ENCODE measurements around the gene WDR46. TPM values are rescaled to one million over a fixed set of nuclear protein-coding genes. Genes with fewer than 3 reads are reported as not detected.

The WDR46 gene
- 10 to 100 TPM; 50.7 to 80.1 (median 56.4) TPM for polyA plus RNA-seq (ENCODE audit: insufficient read depth in 1 of 5, insufficient read length in 5 of 5, low replicate concordance in 1 of 5)
- long read RNA-seq, donor 1, partial matches to known transcripts, result 43 of 47 reads
- long read RNA-seq, donor 1, other reads (novel, unspliced or antisense), result 0 of 47 reads
- long read RNA-seq, donor 2, partial matches to known transcripts, result 0 of 3 reads
- long read RNA-seq, donor 2, other reads (novel, unspliced or antisense), result 0 of 3 reads
- long read RNA-seq, donor 3, transcript WDR46-231 (15 exons, 2,358 nt), result major isoform, 7 of 10 reads
- long read RNA-seq, donor 3, partial matches to known transcripts, result 0 of 10 reads
- long read RNA-seq, donor 3, other reads (novel, unspliced or antisense), result 0 of 10 reads
- long read RNA-seq, donor 4, transcript WDR46-231 (15 exons, 2,358 nt), result major isoform, 7 of 7 reads
- long read RNA-seq, donor 4, partial matches to known transcripts, result 0 of 7 reads
- long read RNA-seq, donor 4, other reads (novel, unspliced or antisense), result 0 of 7 reads
- long read RNA-seq, donor 5, transcript WDR46-231 (15 exons, 2,358 nt), result major isoform, 5 of 5 reads
- long read RNA-seq, donor 5, partial matches to known transcripts, result 0 of 5 reads
- long read RNA-seq, donor 5, other reads (novel, unspliced or antisense), result 0 of 5 reads
- long read RNA-seq, donor 6, transcript WDR46-231 (15 exons, 2,358 nt), result major isoform, 7 of 13 reads
- long read RNA-seq, donor 6, partial matches to known transcripts, result 5 of 13 reads
- long read RNA-seq, donor 6, other reads (novel, unspliced or antisense), result 0 of 13 reads
- long read RNA-seq, donor 7, partial matches to known transcripts, result 0 of 3 reads
- long read RNA-seq, donor 7, other reads (novel, unspliced or antisense), result 0 of 3 reads
- long read RNA-seq, donor 8, partial matches to known transcripts, result 23 of 27 reads
- long read RNA-seq, donor 8, other reads (novel, unspliced or antisense), result 0 of 27 reads

GRCh38 chr6:33288921-33289783 is at the start of gene WDR46, which contains the start of gene PFDN6:
Gene WDR46, minus strand, starts transcription at chr6:33289239. Its CDS starts 69 bp downstream, at chr6:33289170.
Gene PFDN6, plus strand, starts transcription at chr6:33289601. Its CDS starts 256 bp downstream, at chr6:33289857.
- DNase-seq, result peak; percentile 91

GRCh38 chr6:33336495-33336894 is 47.5 kb upstream of the WDR46 start:
- no peak for DNase-seq

GRCh38 chr6:33335916-33336315 is 46.9 kb upstream of the WDR46 start:
- DNase-seq, result no peak

- DNase-seq, result no peak
Measured at GRCh38 chr6:33333666-33334065, 44.6 kb upstream of the WDR46 start.

GRCh38 chr6:33330736-33331135 is 41.7 kb upstream of the WDR46 start:
- no peak for DNase-seq

- no peak for DNase-seq
Measured at GRCh38 chr6:33329058-33329457, 40.0 kb upstream of the WDR46 start.

GRCh38 chr6:33324125-33324524 is 35.1 kb upstream of the WDR46 start:
- DNase-seq, result no peak

- no peak for DNase-seq
Measured at GRCh38 chr6:33323623-33323948, 34.5 kb upstream of the WDR46 start.

- DNase-seq, result no peak
Measured at GRCh38 chr6:33321227-33321626, 32.2 kb upstream of the WDR46 start.

- no peak for DNase-seq
Measured at GRCh38 chr6:33320315-33321181, 31.5 kb upstream of the WDR46 start.

GRCh38 chr6:33319939-33320314 is 30.9 kb upstream of the WDR46 start:
- DNase-seq, result no peak

- no peak for DNase-seq
Measured at GRCh38 chr6:33318426-33319073, 29.5 kb upstream of the WDR46 start.

- peak; percentile 97 to 98 for DNase-seq
Measured at GRCh38 chr6:33317669-33318425, 28.8 kb upstream of the WDR46 start, which contains the start of gene ZBTB22. Gene ZBTB22, minus strand, starts transcription at chr6:33317744. Its CDS starts 828 bp downstream, at chr6:33316916.

- DNase-seq, result no peak
Measured at GRCh38 chr6:33317419-33317668, 28.3 kb upstream of the WDR46 start.

- no peak for DNase-seq
Measured at GRCh38 chr6:33316603-33317418, 27.8 kb upstream of the WDR46 start.

GRCh38 chr6:33315793-33316602 is 27.0 kb upstream of the WDR46 start:
- no peak for DNase-seq

GRCh38 chr6:33314943-33315792 is 26.1 kb upstream of the WDR46 start:
- DNase-seq, result no peak
